Stomach (tissue), 9 donors: ENCODE results near the gene ZZZ3. TPM values are rescaled to one million over a fixed set of nuclear protein-coding genes. Genes with fewer than 3 reads are reported as not detected.

Source experiments
- DNase-seq, 2 donors: peaks; one replicate each; pipeline versions ENCODE4 v3.0.0 to v3.0.0-alpha.2; 2013 to 2019
- H3K27ac ChIP-seq, 5 donors: fragments of 200-600 bp in 4 of 5; sonication (generic) in 4 of 5; one replicate each; pipeline ENCODE4 v1.5.1; 2013 to 2019; ENCODE audit warnings: mild to moderate bottlenecking in 1 of 5, moderate library complexity in 1 of 5
- H3K27me3 ChIP-seq, 3 donors: fragments of 200-600 bp; sonication (generic); one replicate each; pipeline ENCODE4 v1.5.1; 2017 to 2019; ENCODE audit warnings: mixed run types in 1 of 3
- H3K36me3 ChIP-seq, 4 donors: fragments of 200-600 bp; sonication (generic); 1 replicate in 3 of 4; 2 replicates in 1 of 4; pipeline ENCODE4 v1.5.1; 2016 to 2019
- H3K4me1 ChIP-seq, 4 donors: fragments of 200-600 bp; sonication (generic); one replicate each; pipeline ENCODE4 v1.5.1; 2016 to 2019
- H3K4me3 ChIP-seq, 4 donors: fragments of 200-600 bp; sonication (generic) in 3 of 4; one replicate each; pipeline ENCODE4 v1.5.1; 2016 to 2019; ENCODE audit warnings: mild to moderate bottlenecking in 1 of 4
- H3K9me3 ChIP-seq, 4 donors: fragments of 200-600 bp; sonication (generic); one replicate each; pipeline ENCODE4 v1.5.1; 2016 to 2019
- EP300 ChIP-seq: sonication (generic); formaldehyde crosslinking; IDR thresholded peaks from one replicate; pipeline ENCODE4 v1.6.1; 2017; ENCODE audit warnings: antibody characterized with exemption
- POLR2A ChIP-seq, 4 donors: fragments of 450-650 bp; IDR thresholded peaks; one replicate each; pipeline ENCODE4 v1.6.1; 2016; ENCODE audit warnings: antibody characterized with exemption in 4 of 4, control low read depth in 2 of 4, mild to moderate bottlenecking in 1 of 4, moderate library complexity in 1 of 4
- POLR2AphosphoS5 ChIP-seq, 3 donors: sonication (generic); formaldehyde crosslinking; IDR thresholded peaks; one replicate each; pipeline ENCODE4 v1.6.1; 2016; ENCODE audit warnings: antibody characterized with exemption in 3 of 3
- WGBS, 5 donors: extraction: QIAGEN DNeasy Blood & Tissue Kit in 3 of 5; methylation state at CpG; one replicate each; pipeline versions ENCODE4 v1.1.5 to v1.1.7; 2013 to 2018; 5-methylcytosine and 5-hydroxymethylcytosine counted together
- intact Hi-C: fragments of 100-400 bp; cut with DNase I; formaldehyde crosslinking; loops from one replicate; pipeline ENCODE4 v1.15.1; 2023; ENCODE audit warnings: low total_unique reads
- polyA plus RNA-seq, 3 donors: library from polyadenylated mRNA; stranded (reverse); fragments of 200-250 nt; gene quantifications; one replicate each; pipeline ENCODE4 v1.2.3, GENCODE V29; 2013
- total RNA-seq, 5 donors: library from RNA; depleted of rRNA; stranded (reverse); fragments of >200 nt; gene quantifications; one replicate each; pipeline versions ENCODE4 v1.1.0 to v1.2.3, GENCODE V29; 2014 to 2016
- TF ChIP-seq, protein P1 (sequence below), 7 experiments: fragments of 450-650 bp in 4 of 7; fragments of 200-600 bp in 3 of 7; sonication (generic) in 3 of 7; IDR thresholded peaks; one replicate each; pipeline ENCODE4 v1.5.1; 2016 to 2019; ENCODE audit warnings: antibody characterized with exemption in 7 of 7, control low read depth in 2 of 7, mild to moderate bottlenecking in 1 of 7
- donor health status: healthy with polysubstance abuse.
- donor health status: Bipolar disorder and iron deficiency.
- donor health status: healthy.

ZZZ3 gene
- total and polyA plus RNA-seq, 8 donors: 9.1 to 167 (median 39.5) TPM

DNA sequence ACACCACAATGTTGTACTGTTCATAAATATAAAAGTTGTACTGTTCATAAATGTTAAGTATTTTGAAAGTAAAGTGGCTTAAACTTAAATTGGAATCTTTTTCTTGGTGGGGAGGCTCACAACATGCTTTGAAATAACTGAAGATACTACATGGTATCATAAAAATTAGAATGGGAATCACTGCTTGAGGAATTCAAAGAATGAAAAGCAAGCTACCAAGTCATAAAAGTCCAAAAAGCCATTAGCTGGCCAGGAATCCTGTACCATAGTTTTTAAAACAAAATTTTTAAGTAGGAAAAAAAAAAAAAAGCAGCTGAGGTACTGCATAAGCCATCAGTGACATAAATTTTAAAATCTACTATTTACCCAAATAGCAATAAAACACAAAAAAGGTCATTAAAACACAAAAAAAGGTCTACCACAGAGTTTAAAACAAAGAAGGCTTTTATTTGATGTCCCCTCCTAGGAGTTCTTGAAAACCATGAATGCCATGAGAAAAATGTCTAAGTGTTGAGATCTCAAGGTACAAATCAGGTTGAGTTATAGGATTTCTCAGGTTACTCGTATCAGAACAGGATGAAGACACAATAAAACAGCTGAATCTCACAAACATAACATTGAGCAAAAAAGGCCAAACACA is 8.6 kb downstream of the ZZZ3 start:
- intact Hi-C loops: no loop called here
- Histone ChIP-seq H3K9me3 (no peaks in the 10 kb centered on the region), H3K4me1 (peaks cover 5 to 89% (median 42%) of the 10 kb centered on the region in 4 donors)

DNA sequence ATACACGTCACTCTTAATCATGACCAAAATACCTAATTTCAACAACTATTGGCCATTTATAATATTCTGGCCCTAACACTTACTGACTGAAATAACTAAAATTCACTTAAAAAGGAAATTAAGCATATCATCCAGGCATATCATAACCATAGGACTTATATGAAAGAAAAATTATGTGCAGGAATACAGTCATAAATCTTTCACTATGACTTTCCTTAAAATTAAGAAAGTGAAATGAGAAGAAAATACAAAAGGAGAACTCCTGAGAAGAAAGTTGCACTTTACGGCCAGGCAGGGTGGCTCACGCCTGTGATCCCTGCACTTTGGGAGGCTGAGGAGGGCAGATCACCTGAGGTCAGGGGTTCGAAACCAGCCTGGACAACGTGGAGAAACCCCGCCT is 9.4 kb downstream of the ZZZ3 start:
- 89 to 95% (median 91%) methylated on average over 6 of the region's 6 CpGs for WGBS, 5 donors
- Histone ChIP-seq H3K27ac (no peak overlapping the region), H3K27me3 (no peaks in the 10 kb centered on the region), H3K4me1 (peaks cover 0 to 87% (median 39%) of the 10 kb centered on the region in 4 donors), H3K9me3 (no peaks in the 10 kb centered on the region), H3K36me3 (peaks cover 0 to 6% (median 0%) of the 10 kb centered on the region in 4 donors), H3K4me3 (no peak overlapping the region)
- TF ChIP-seq POLR2A (IDR thresholded peaks at IDR 0.05) (no peak), EP300 (no peak), POLR2AphosphoS5 (IDR thresholded peaks at IDR 0.05) (no peak)
- TF ChIP-seq, protein P1, sequence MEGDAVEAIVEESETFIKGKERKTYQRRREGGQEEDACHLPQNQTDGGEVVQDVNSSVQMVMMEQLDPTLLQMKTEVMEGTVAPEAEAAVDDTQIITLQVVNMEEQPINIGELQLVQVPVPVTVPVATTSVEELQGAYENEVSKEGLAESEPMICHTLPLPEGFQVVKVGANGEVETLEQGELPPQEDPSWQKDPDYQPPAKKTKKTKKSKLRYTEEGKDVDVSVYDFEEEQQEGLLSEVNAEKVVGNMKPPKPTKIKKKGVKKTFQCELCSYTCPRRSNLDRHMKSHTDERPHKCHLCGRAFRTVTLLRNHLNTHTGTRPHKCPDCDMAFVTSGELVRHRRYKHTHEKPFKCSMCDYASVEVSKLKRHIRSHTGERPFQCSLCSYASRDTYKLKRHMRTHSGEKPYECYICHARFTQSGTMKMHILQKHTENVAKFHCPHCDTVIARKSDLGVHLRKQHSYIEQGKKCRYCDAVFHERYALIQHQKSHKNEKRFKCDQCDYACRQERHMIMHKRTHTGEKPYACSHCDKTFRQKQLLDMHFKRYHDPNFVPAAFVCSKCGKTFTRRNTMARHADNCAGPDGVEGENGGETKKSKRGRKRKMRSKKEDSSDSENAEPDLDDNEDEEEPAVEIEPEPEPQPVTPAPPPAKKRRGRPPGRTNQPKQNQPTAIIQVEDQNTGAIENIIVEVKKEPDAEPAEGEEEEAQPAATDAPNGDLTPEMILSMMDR (IDR thresholded peaks at IDR 0.05): no peak
- no peak for DNase-seq
- intact Hi-C loops: no loop called here

More for the DNA sequence above, 8.6 kb downstream of the ZZZ3 start:
- Histone ChIP-seq H3K36me3 (peaks cover 0 to 6% (median 0%) of the 10 kb centered on the region in 4 donors), H3K4me3 (no peak overlapping the region), H3K27ac (no peak overlapping the region), H3K27me3 (no peaks in the 10 kb centered on the region)
- no peak for TF ChIP-seq POLR2A (IDR thresholded peaks at IDR 0.05)
- no peak for TF ChIP-seq EP300
- TF ChIP-seq POLR2AphosphoS5 (IDR thresholded peaks at IDR 0.05): no peak
- TF ChIP-seq, protein P1 (IDR thresholded peaks at IDR 0.05): no peak
- no peak for DNase-seq
- 73 to 95% (median 86%) methylated on average over 1 of the region's 1 CpG for WGBS, 5 donors

DNA sequence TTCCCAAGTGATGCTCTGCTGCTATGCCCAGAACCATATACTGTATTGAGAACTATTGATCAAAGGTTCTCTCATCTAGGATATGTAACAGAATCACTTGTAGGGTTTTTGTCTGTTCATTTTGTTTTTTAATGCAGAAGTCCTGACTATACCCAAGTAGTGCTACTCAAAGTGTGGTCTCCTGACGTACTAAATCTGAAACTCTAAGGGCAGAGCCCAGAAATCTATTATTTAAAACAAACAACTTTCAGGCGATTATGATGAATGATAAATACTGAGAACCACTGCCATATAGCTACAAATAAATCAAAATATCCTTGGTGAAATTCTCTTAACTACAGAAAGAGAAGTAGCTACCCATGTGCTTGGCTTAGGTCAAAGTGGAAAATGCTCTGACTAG is 10.1 kb downstream of the ZZZ3 start:
- Histone ChIP-seq H3K4me3 (no peak overlapping the region), H3K27ac (no peak overlapping the region), H3K9me3 (no peaks in the 10 kb centered on the region), H3K27me3 (no peaks in the 10 kb centered on the region), H3K4me1 (peaks cover 0 to 85% (median 37%) of the 10 kb centered on the region in 4 donors), H3K36me3 (peaks cover 0 to 6% (median 0%) of the 10 kb centered on the region in 4 donors)
- TF ChIP-seq, protein P1 (IDR thresholded peaks at IDR 0.05): no peak
- TF ChIP-seq POLR2AphosphoS5 (IDR thresholded peaks at IDR 0.05): no peak
- TF ChIP-seq POLR2A (IDR thresholded peaks at IDR 0.05): no peak
- TF ChIP-seq EP300: no peak
- no peak for DNase-seq
- intact Hi-C loops: no loop called here
- 34 to 66% (median 44%) methylated on average over 2 of the region's 2 CpGs for WGBS, 5 donors

DNA sequence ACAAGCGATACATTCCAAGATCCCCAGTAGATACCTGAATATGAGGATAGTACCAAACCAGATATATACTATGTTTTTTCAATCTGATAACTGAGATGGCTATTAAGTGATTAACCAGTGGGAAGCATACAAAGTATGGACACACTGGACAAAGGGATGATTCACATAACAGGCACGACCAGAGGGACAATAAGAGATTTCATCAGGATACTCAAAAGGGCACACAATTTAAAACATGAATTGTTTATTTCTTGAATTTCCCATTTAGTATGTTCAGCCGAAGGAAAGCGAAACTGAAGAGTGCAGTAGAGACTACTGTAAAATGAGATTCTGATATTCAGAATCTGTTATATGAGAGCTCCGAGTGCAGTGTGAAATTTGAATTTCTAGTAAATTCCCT is 10.6 kb downstream of the ZZZ3 start:
- 63 to 77% (median 73%) methylated on average over 5 of the region's 5 CpGs for WGBS, 5 donors
- intact Hi-C loops: no loop called here
- Histone ChIP-seq H3K36me3 (peaks cover 0 to 6% (median 0%) of the 10 kb centered on the region in 4 donors), H3K4me1 (peaks cover 0 to 84% (median 37%) of the 10 kb centered on the region in 4 donors), H3K27me3 (no peaks in the 10 kb centered on the region), H3K4me3 (no peak overlapping the region), H3K27ac (no peak overlapping the region), H3K9me3 (no peaks in the 10 kb centered on the region)
- no peak for DNase-seq
- TF ChIP-seq POLR2A (IDR thresholded peaks at IDR 0.05): no peak

DNA sequence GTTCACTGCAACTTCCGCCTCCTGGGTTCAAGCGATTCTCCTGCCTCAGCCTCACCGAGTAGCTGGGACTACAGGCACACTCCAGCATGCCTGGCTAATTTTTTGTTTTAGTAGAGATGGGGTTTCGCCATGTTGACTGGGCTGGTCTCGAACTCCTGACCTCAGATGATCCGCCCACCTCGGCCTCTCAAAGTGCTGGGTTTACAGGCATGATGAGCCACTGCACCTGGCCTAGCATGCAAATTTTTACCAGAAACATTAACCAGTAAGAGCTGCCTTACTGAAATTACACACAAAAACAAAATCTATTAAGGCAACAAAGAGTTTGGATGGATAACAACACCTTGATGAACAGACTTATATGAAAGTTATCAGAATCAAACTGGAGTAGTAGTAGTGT is 12.1 kb downstream of the ZZZ3 start:
- intact Hi-C loops: no loop called here
- H3K9me3 ChIP-seq: no peaks in the 10 kb centered on the region
- no peak overlapping the region for H3K27ac ChIP-seq
- no peaks in the 10 kb centered on the region for H3K27me3 ChIP-seq
- 86 to 97% (median 93%) methylated on average over 7 of the region's 7 CpGs for WGBS, 5 donors
- peaks cover 0 to 6% (median 0%) of the 10 kb centered on the region in 4 donors for H3K36me3 ChIP-seq
- no peak for DNase-seq
- H3K4me1 ChIP-seq: peaks cover 0 to 87% (median 35%) of the 10 kb centered on the region in 4 donors
- TF ChIP-seq EP300 (no peak), POLR2AphosphoS5 (IDR thresholded peaks at IDR 0.05) (no peak), POLR2A (IDR thresholded peaks at IDR 0.05) (no peak)
- TF ChIP-seq, protein P1 (IDR thresholded peaks at IDR 0.05): no peak
- no peak overlapping the region for H3K4me3 ChIP-seq
